AG09319 (cell line): Measurements from ENCODE around the gene CYP46A1.
"Not testable (repeated sequence)": the region's sequence is repeated elsewhere in the genome, so short reads cannot be mapped to it uniquely, and the experiment has no call there.

Source experiments
- DNase-seq: peaks from one replicate; pipeline ENCODE4 v3.0.0-alpha.2; 2010; ENCODE audit warnings: low read depth; ENCODE audit errors: extremely low read depth
- TF ChIP-seq, protein P1 (sequence below): IDR thresholded peaks from 2 replicates; pipeline ENCODE4 v1.5.1; 2011; ENCODE audit warnings: low read depth, mild to moderate bottlenecking, inconsistent platforms, low read length, moderate library complexity

The CYP46A1 gene

DNA sequence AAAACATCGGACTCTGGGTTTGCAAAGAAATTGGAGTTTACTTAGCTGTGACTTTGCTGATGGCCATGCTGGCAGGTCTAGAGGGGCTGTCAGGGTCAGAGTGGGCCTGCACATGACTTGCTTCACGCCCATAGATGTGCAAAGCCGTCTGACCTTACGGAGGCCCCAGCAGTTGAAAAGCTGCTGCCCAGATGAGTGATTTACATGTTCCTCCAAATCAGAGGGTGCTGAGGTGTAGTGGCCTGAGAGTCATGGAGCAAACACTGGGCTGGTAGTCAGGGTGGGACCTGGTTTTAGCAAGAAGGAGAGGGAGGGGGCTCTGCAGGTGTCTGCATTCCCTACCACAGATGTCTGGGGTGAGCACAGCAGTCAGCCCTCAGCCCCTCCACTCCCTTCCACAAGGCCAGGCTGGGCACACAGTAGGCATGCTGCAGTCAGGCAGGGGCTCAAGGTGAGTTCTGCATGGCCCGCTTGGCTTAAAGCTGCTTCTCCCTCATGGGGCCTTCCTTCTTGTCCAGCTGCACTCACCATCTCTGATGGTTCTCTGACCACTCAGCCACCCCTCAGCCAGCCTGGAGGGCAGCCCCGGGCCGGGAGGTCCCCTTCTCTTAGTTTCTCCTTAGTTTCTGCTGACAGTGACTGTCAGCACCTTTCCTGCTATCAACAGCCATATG lies 74.9 kb downstream of the CYP46A1 start:
- TF ChIP-seq, protein P1, sequence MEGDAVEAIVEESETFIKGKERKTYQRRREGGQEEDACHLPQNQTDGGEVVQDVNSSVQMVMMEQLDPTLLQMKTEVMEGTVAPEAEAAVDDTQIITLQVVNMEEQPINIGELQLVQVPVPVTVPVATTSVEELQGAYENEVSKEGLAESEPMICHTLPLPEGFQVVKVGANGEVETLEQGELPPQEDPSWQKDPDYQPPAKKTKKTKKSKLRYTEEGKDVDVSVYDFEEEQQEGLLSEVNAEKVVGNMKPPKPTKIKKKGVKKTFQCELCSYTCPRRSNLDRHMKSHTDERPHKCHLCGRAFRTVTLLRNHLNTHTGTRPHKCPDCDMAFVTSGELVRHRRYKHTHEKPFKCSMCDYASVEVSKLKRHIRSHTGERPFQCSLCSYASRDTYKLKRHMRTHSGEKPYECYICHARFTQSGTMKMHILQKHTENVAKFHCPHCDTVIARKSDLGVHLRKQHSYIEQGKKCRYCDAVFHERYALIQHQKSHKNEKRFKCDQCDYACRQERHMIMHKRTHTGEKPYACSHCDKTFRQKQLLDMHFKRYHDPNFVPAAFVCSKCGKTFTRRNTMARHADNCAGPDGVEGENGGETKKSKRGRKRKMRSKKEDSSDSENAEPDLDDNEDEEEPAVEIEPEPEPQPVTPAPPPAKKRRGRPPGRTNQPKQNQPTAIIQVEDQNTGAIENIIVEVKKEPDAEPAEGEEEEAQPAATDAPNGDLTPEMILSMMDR, result no peak
- no peak for DNase-seq

DNA sequence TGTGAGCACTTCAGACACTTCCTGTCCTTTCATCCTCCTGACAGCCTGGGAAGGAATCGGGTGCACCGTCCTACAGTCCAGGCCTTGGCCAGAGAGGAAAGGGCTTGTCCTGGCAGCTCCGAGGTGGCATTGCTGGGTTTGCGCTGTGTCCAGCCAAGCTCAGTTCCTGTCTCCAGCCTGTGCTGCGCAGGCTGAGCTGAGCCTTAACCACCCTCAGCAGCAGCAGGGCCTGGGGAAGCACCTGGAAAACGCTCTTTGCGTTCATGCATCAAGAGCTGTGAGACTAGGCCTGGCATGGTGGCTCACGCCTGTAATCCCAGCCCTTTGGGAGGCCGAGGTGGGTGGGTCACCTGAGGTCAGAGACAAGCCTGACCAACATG lies 75.4 kb downstream of the CYP46A1 start:
- TF ChIP-seq, protein P1, result no peak
- no peak for DNase-seq

DNA sequence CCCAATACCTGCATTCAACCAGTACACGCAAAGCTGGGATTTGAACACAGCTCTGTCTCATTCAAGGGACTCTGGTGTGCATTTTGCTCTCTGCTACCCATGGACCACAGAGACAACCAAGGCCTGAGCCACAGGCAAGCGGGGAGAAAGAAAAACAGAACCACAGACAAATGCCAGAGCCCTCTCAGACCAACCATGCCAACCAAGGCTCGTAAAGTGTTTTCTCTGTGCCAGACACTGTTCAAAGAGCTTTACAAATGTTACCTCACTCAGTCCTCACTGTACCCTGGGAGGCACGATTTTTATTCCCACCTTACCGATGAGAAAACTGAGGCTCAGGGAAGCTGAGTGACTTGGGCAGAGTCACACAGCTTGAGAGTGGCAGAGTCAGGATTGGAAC lies 76.7 kb downstream of the CYP46A1 start:
- TF ChIP-seq, protein P1, result no peak
- DNase-seq, result no peak

DNA sequence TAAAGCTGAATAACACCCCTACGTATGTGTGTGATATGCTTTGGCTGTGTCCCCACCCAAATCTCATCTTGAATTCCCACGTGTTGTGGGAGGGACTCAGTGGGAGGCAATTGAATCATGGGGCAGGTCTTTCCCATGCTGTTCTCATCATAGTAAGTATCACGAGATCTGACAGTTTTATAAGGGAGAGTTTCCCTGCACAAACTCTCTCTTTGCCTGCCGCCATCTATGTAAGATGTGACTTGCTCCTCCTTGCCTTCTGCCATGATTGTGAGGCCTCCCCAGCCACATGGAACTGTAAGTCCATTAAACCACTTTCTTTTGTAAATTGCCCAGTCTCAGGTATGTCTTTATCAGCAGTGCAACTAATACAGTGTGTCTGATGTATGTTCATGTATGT lies 78.8 kb downstream of the CYP46A1 start:
- DNase-seq, result not testable (repeated sequence)

DNA sequence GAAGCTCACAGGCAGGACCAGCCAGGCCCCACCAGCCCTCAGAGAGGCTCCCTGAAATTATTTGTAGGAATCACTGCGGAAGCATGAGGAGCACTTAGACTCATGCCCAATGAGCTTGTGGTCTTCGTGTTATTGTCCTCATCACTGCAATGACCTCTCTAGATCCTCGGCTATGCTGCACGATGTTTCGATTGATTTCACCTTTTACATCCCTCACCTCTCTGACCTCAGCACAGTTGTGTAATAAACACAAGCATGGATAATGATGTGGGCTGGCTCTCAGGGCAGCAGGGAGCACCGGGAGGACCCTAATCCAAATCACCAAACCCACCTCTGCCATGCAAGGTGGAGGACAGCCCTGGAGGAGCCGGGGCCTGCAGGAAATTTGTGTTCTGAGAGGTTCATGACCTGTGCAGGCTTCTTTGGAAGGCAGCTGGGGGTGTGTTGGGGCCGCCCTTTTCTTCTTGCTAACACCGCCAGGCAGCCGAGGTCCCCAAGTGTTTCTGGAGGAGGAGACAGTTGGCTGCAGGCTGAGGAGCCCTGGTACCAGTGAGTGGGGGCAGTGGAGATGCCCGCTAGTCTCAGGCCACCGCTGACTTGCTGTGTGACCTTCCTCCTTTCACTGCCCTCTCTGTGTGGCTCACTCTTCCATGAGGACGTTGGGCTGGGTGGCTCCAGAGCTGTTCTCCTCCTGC lies 79.6 kb downstream of the CYP46A1 start:
- TF ChIP-seq, protein P1, result no peak
- DNase-seq, result no peak

DNA sequence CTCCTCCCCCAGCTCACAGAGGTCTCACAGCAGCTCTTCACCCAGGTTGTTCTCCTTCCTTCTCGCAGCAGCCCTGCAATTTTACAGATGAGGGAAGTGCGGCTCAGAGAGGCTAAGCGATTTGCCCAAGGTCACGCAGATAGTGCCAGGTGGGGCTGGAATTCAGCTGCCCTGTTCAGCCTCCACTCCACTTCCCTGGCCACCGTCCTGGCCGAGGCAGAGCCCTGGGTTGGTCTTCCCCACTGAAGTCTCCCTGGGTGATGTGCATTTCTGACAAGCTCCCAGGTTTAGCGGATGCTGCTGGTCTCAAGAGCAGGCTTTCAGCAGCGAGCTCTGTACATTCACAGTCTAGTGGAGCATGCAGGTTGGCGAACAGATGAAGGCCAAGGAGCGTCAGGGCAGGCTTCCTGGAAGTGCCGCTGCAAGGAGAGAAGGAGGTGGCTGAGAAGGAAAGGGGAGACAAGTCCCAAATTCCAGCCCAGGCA lies 80.2 kb downstream of the CYP46A1 start:
- TF ChIP-seq, protein P1, result no peak
- no peak for DNase-seq

DNA sequence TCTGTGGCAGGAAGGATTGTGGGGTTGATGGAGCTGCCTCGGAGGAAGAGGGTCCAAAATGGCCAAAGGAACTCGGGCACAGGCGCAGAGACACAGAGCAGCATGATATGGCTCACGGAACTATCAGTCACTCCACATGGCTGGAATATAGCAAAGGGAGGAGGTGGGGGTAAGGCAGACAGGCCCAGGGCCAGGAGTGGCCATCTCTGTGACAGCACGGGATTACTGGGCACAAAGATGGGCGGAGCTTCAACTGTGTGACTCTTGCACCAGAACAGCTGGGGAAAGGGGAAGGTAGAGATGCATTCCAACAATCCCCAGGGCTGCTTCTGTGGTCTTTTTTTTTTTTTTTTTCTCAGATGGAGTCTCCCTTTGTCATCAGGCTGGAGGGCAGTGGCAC lies 84.3 kb downstream of the CYP46A1 start:
- DNase-seq, result no peak
- TF ChIP-seq, protein P1, result no peak
